ENCODE measurements around the gene EML3. TPM values are rescaled to one million over a fixed set of nuclear protein-coding genes. Genes with fewer than 3 reads are reported as not detected.
A peak's percentile ranks its signal among the peaks of the same experiment; 100 is the strongest.

Gene EML3
- total and polyA plus RNA-seq, 2 of the 13 experiments (the other 11 are each of a cell fraction or from before 2014, with no cell fraction given), result 10.6 to 12.3 TPM

DNA sequence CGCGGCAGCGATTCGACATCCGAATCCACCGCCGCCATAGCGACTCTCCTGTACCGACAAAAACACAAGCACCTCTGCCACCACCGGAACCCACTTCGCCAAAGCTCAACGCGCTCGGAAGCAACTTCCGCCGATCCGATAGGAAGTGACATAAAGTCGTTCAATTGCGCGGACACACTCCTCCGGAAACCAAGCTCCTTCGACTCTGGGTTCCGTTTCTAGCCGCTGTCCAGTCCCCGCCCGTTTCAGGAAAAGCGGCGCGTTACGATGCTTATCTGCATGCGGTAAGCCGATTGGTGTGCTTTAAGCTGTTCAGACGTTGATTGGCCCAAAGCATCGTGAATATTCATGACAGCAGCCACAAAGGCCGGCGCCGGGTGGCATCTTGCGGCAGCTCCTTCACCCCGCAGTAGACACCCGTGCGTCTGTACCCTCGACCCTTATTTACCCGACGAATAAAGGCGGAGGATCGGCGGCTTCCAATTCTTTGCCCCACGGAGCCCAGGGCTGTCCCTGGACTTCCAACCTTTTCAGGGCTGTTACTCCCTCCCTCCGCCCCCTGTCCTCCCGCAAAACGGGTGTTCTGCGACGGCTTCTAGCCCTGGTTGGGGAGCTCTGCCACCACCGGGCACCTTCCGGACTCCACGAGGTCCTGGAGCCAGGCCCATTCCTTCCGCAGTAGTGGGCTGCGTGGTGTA is 21.0 kb downstream of the EML3 start, which contains the start of gene TUT1 (continued):
- TF ChIP-seq ZNF142 (CRISPR knock-in tag; IDR thresholded peaks at IDR 0.05), result peak; percentile 88
- TF ChIP-seq, protein P1, sequence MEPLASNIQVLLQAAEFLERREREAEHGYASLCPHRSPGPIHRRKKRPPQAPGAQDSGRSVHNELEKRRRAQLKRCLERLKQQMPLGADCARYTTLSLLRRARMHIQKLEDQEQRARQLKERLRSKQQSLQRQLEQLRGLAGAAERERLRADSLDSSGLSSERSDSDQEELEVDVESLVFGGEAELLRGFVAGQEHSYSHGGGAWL (CRISPR knock-in tag; IDR thresholded peaks at IDR 0.05), result peak; percentile 76; the same call in 1 of the 2 replicates
- TF ChIP-seq HCFC1 (IDR thresholded peaks at IDR 0.05; ENCODE audit: low read depth, low read length), result peak; percentile 86
- 0 out of 2 replicates have a peak, but pooled peaks have one; percentile 83 for TF ChIP-seq ZNF354B (CRISPR knock-in tag; IDR thresholded peaks at IDR 0.05)
- peak; percentile 90 for TF ChIP-seq CCAR2 (optimal IDR thresholded peaks at IDR 0.05; ENCODE audit: low read depth, low read length)
- 0 out of 2 replicates have a peak, but pooled peaks have one; percentile 33 for TF ChIP-seq ZNF235 (CRISPR knock-in tag; IDR thresholded peaks at IDR 0.05; ENCODE audit: borderline replicate concordance)
- TF ChIP-seq PCBP1 (IDR thresholded peaks at IDR 0.05; ENCODE audit: borderline replicate concordance, low read depth, low read length), result 0 out of 2 replicates have a peak, but pooled peaks have one; percentile 68
- TF ChIP-seq CEBPG (CRISPR knock-in tag; IDR thresholded peaks at IDR 0.05), result peak; percentile 76
- peak; percentile 93 for TF ChIP-seq ZNF792 (CRISPR knock-in tag; IDR thresholded peaks at IDR 0.05)
- peak; percentile 34 for TF ChIP-seq ATF7 (IDR thresholded peaks at IDR 0.05)
- TF ChIP-seq ATF7 (CRISPR knock-in tag; IDR thresholded peaks at IDR 0.05), result peak; percentile 90
- peak; percentile 67 for TF ChIP-seq ZBTB21 (CRISPR knock-in tag; IDR thresholded peaks at IDR 0.05)
- no peak for TF ChIP-seq CREB3 (CRISPR knock-in tag; IDR thresholded peaks at IDR 0.05)
- TF ChIP-seq TGIF2 (CRISPR knock-in tag; IDR thresholded peaks at IDR 0.05), result peak; percentile 90
- peak; percentile 78 for TF ChIP-seq AGO2 (optimal IDR thresholded peaks at IDR 0.05; ENCODE audit: low read depth, low read length)
- peak; percentile 87 for TF ChIP-seq TEAD3 (CRISPR knock-in tag; optimal IDR thresholded peaks at IDR 0.05; ENCODE audit: borderline replicate concordance)
- TF ChIP-seq, protein P2, sequence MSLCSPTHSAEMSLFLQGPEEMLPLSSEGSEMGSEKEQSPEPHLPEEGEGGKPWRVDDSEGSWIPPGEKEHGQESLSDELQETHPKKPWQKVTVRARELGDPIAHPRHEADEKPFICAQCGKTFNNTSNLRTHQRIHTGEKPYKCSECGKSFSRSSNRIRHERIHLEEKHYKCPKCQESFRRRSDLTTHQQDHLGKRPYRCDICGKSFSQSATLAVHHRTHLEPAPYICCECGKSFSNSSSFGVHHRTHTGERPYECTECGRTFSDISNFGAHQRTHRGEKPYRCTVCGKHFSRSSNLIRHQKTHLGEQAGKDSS (CRISPR knock-in tag; IDR thresholded peaks at IDR 0.05; ENCODE audit: borderline replicate concordance, low read depth), result peak; percentile 73; the same call in 1 of the 2 replicates
- TF ChIP-seq HMGA1 (CRISPR knock-in tag; conservative IDR thresholded peaks at IDR 0.05), result no peak
- peak; percentile 83 for TF ChIP-seq SMAD3 (CRISPR knock-in tag; IDR thresholded peaks at IDR 0.05)
- TF ChIP-seq WIZ (CRISPR knock-in tag; IDR thresholded peaks at IDR 0.05), result no peak
- TF ChIP-seq SMAD9 (CRISPR knock-in tag; IDR thresholded peaks at IDR 0.05), result no peak; the same call in 1 of the 2 replicates

Data from HepG2 (cell line).